ENCODE results near the gene TNFAIP8L3. TPM values are rescaled to one million over a fixed set of nuclear protein-coding genes. Genes with fewer than 3 reads are reported as not detected.

Gene TNFAIP8L3
- total and polyA plus RNA-seq, 9 of the 15 experiments (the other 6 are each of a cell fraction or from before 2014, with no cell fraction given): 0.13 TPM; not detected in 8

GRCh38 chr15:51134416-51135199, 39.9 kb upstream of the TNFAIP8L3 start:
- Histone ChIP-seq H3K27ac (ENCODE audit: extremely low read depth, low read depth, low read length) (no peak overlapping the region), H2AFZ (ENCODE audit: low read depth, low read length) (no peak overlapping the region), H3K4me2 (ENCODE audit: insufficient read depth, low read length) (no peak overlapping the region), H3K27me3 (ENCODE audit: control insufficient read depth in 2 of 2, insufficient read depth in 2 of 2, low read length in 2 of 2) (peaks cover 0 to 17% of the 10 kb centered on the region in 2 experiments; a peak in 2 of 5 replicates), H3K9me1 (ENCODE audit: control insufficient read depth, insufficient read depth, low read length) (no peaks in the 10 kb centered on the region), H3K4me1 (replicated peaks in 1 of 2; ENCODE audit: control insufficient read depth in 2 of 2, insufficient read depth in 2 of 2, low read length in 2 of 2) (peaks cover 0 to 3% of the 10 kb centered on the region in 2 experiments; a peak in 1 of 5 replicates), H3K9me3 (replicated peaks; ENCODE audit: control insufficient read depth, insufficient read depth, low read depth, low read length) (no peaks in the 10 kb centered on the region), H3K79me2 (ENCODE audit: control insufficient read depth, insufficient read depth, low read length) (no peaks in the 10 kb centered on the region), H3K9ac (ENCODE audit: insufficient read depth in 1 of 2, low read depth in 2 of 2, low read length in 2 of 2) (no peak overlapping the region), H3K4me3 (no peak overlapping the region), H4K20me1 (replicated peaks; ENCODE audit: control insufficient read depth, insufficient read depth, low read length) (peaks cover 14% of the 10 kb centered on the region), H3K36me3 (ENCODE audit: control insufficient read depth, insufficient read depth, low read length) (no peaks in the 10 kb centered on the region)
- in situ Hi-C loops (cut with MboI) (no loop called here), intact Hi-C loops (cut with micrococcal nuclease) (no loop called here)
- POLR2A ChIA-PET: no interaction called here
- no peak for FAIRE-seq
- no peak for DNase-seq (ENCODE audit: extremely low read depth in 1 of 4, low spot score in 3 of 4)
- CTCF ChIA-PET (ENCODE audit: low intra/inter-chr PET ratio): no interaction called here
- BruUV-seq (replicated peaks): no TSS peak
- no peak for ATAC-seq
- TF ChIP-seq ZNF668 (CRISPR knock-in tag; IDR thresholded peaks at IDR 0.05) (no peak), ZFP1 (CRISPR knock-in tag; IDR thresholded peaks at IDR 0.05) (no peak), ZNF785 (CRISPR knock-in tag; IDR thresholded peaks at IDR 0.05) (no peak), ZNF407 (IDR thresholded peaks at IDR 0.05; ENCODE audit: low read depth) (no peak)

Data from K562 (cell line).